HCT116 (cell line): Measurements from ENCODE around the gene CRIM1. TPM values are rescaled to one million over a fixed set of nuclear protein-coding genes. Genes with fewer than 3 reads are reported as not detected.

Source experiments
- ATAC-seq: fragments of 200-7000 bp; cut with Tn5 transposase; 2 replicates; pipeline ENCODE4 v1.9.1; 2020; ENCODE audit warnings: mild to moderate bottlenecking, moderate library complexity
- BruUV-seq: library from RNA; stranded (reverse); fragments of 400-500 nt; replicated peaks from 2 replicates; lab custom pipeline; 2021; lab: Mats Ljungman, UMichigan
- CTCF ChIA-PET: fragments of 300-600 bp; sonication (Branson Sonifier 250); formaldehyde crosslinking; loops from one replicate; lab custom pipeline; 2021; ENCODE audit warnings: antibody characterized with exemption; lab: Charles Lee
- POLR2A ChIA-PET: fragments of 300-600, 350-600 bp; sonication (Branson Sonifier 250); formaldehyde crosslinking; loops from one replicate; lab custom pipeline; 2021; ENCODE audit warnings: antibody characterized with exemption; lab: Charles Lee
- RAD21 ChIA-PET, 2 experiments: fragments of 300-600 bp; sonication (Branson Sonifier 250); formaldehyde crosslinking; loops; one replicate each; lab custom pipeline; 2023; ENCODE audit warnings: low total read pairs in 2 of 2; ENCODE audit not compliant: uncharacterized antibody in 2 of 2, unreplicated experiment in 2 of 2, low non-redundant PET in 1 of 2; lab: Charles Lee
- DNase-seq: peaks from one replicate; pipeline ENCODE4 v3.0.0-alpha.2; 2010; ENCODE audit warnings: low read depth, low spot score
- H2AFZ ChIP-seq: fragments of 200-600 bp; shearing (Covaris generic), sonication (generic); 2 replicates; pipeline ENCODE4 v1.6.1; 2017; ENCODE audit warnings: low read depth, mixed run types, mixed read lengths, antibody characterized with exemption, low read length; ENCODE audit not compliant: poor library complexity, severe bottlenecking
- H3K27ac ChIP-seq: 2 replicates; pipeline ENCODE4 v1.5.1; 2012; ENCODE audit warnings: low read depth, low read length
- H3K27me3 ChIP-seq: fragments of 200-600 bp; sonication (generic); 2 replicates; pipeline ENCODE4 v1.6.1; 2016; ENCODE audit warnings: mixed run types, low read length, mixed read lengths; ENCODE audit not compliant: insufficient read depth
- H3K36me3 ChIP-seq, 2 experiments: fragments of 200-500 bp in 1 of 2; fragments of 200-600 bp in 1 of 2; sonication (Bioruptor generic) in 1 of 2; sonication (generic) in 1 of 2; 2 replicates each; pipeline versions ENCODE4 v1.5.1 to v1.6.1; 2014 to 2016; ENCODE audit warnings: low read length in 2 of 2, inconsistent platforms in 1 of 2, mixed read lengths in 1 of 2, mixed run types in 1 of 2; ENCODE audit not compliant: insufficient read depth in 2 of 2, control insufficient read depth in 1 of 2
- H3K4me1 ChIP-seq, 2 experiments: fragments of 200-600 bp in 1 of 2; sonication (generic) in 1 of 2; 2 replicates each; pipeline versions ENCODE4 v1.5.1 to v1.6.1; 2012 to 2017; ENCODE audit warnings: low read length in 2 of 2, inconsistent platforms in 1 of 2, mild to moderate bottlenecking in 1 of 2, mixed read lengths in 1 of 2, mixed run types in 1 of 2, moderate library complexity in 1 of 2; ENCODE audit not compliant: insufficient read depth in 2 of 2, control insufficient read depth in 1 of 2
- H3K4me2 ChIP-seq: fragments of 200-600 bp; sonication (generic); 2 replicates; pipeline ENCODE4 v1.6.1; 2017; ENCODE audit warnings: mixed run types, low read length, mixed read lengths
- H3K4me3 ChIP-seq, 2 experiments: fragments of 200-600 bp in 1 of 2; sonication (generic) in 1 of 2; replicated peaks in 1 of 2; 2 replicates each; pipeline ENCODE4 v1.5.1; 2011 to 2016; ENCODE audit warnings: low read length in 2 of 2, control low read depth in 1 of 2, low read depth in 1 of 2, mild to moderate bottlenecking in 1 of 2, mixed read lengths in 1 of 2, mixed run types in 1 of 2
- H3K79me2 ChIP-seq: fragments of 200-600 bp; sonication (generic); 2 replicates; pipeline ENCODE4 v1.6.1; 2017; ENCODE audit warnings: mild to moderate bottlenecking, mixed run types, low read length, moderate library complexity, mixed read lengths; ENCODE audit not compliant: insufficient read depth
- H3K9ac ChIP-seq: fragments of 200-600 bp; sonication (generic); 2 replicates; pipeline ENCODE4 v1.6.1; 2016; ENCODE audit warnings: low read length, mixed read lengths
- H3K9me2 ChIP-seq: fragments of 200-600 bp; sonication (generic), shearing (Covaris generic); 2 replicates; pipeline ENCODE4 v1.6.1; 2017; ENCODE audit warnings: mixed run types, mild to moderate bottlenecking, moderate library complexity; ENCODE audit not compliant: insufficient read depth
- H3K9me3 ChIP-seq, 2 experiments: fragments of 200-500 bp in 1 of 2; fragments of 200-600 bp in 1 of 2; sonication (Bioruptor generic) in 1 of 2; sonication (generic) in 1 of 2; 2 replicates each; pipeline ENCODE4 v1.6.1; 2014 to 2017; ENCODE audit warnings: low read length in 2 of 2, mixed read lengths in 2 of 2, inconsistent platforms in 1 of 2, low read depth in 1 of 2, mild to moderate bottlenecking in 1 of 2, mixed run types in 1 of 2, moderate library complexity in 1 of 2; ENCODE audit not compliant: control insufficient read depth in 1 of 2, insufficient read depth in 1 of 2
- H4K20me1 ChIP-seq: fragments of 200-600 bp; sonication (generic), shearing (Covaris generic); 2 replicates; pipeline ENCODE4 v1.6.1; 2017; ENCODE audit warnings: mixed run types, mild to moderate bottlenecking, moderate library complexity; ENCODE audit not compliant: insufficient read depth
- CBX3 ChIP-seq: IDR thresholded peaks from 2 replicates; pipeline ENCODE4 v1.6.1; 2012; ENCODE audit warnings: low read depth
- CEBPB ChIP-seq: IDR thresholded peaks from 2 replicates; pipeline ENCODE4 v1.6.1; 2012; ENCODE audit warnings: low read depth
- EGR1 ChIP-seq: IDR thresholded peaks from 2 replicates; pipeline ENCODE4 v1.6.1; 2012; ENCODE audit warnings: low read depth
- ELF1 ChIP-seq: IDR thresholded peaks from 2 replicates; pipeline ENCODE4 v1.6.1; 2012; ENCODE audit warnings: low read depth, borderline replicate concordance
- EZH2phosphoT487 ChIP-seq: fragments of 200-600 bp; IDR thresholded peaks from 2 replicates; pipeline ENCODE4 v1.6.1; 2018; ENCODE audit warnings: antibody characterized with exemption, borderline replicate concordance
- JUND ChIP-seq: IDR thresholded peaks from 2 replicates; pipeline ENCODE4 v1.6.1; 2012
- POLR2A ChIP-seq: IDR thresholded peaks from 2 replicates; pipeline ENCODE4 v1.7.0; 2011; ENCODE audit warnings: borderline replicate concordance; ENCODE audit not compliant: insufficient read depth, insufficient read length; ENCODE audit errors: extremely low read depth
- POLR2AphosphoS5 ChIP-seq: IDR thresholded peaks from 2 replicates; pipeline ENCODE4 v1.6.1; 2011; ENCODE audit warnings: mild to moderate bottlenecking, low read depth, low read length, moderate library complexity
- RAD21 ChIP-seq: IDR thresholded peaks from 2 replicates; pipeline ENCODE4 v1.6.1; 2012; ENCODE audit warnings: low read depth, mild to moderate bottlenecking
- REST ChIP-seq: IDR thresholded peaks from 2 replicates; pipeline ENCODE4 v1.6.1; 2012; ENCODE audit warnings: low read depth
- SP1 ChIP-seq: IDR thresholded peaks from 2 replicates; pipeline ENCODE4 v1.6.1; 2012; ENCODE audit warnings: low read depth
- SRF ChIP-seq: IDR thresholded peaks from 2 replicates; pipeline ENCODE4 v1.6.1; 2012; ENCODE audit warnings: low read depth
- TCF7L2 ChIP-seq: IDR thresholded peaks from 2 replicates; pipeline ENCODE4 v1.7.0; 2011; ENCODE audit warnings: borderline replicate concordance, inconsistent platforms; ENCODE audit not compliant: insufficient read depth, insufficient read length; ENCODE audit errors: extremely low read depth
- ZBTB33 ChIP-seq: IDR thresholded peaks from 2 replicates; pipeline ENCODE4 v1.6.1; 2011; ENCODE audit warnings: mild to moderate bottlenecking, low read length, moderate library complexity; ENCODE audit not compliant: insufficient replicate concordance; ENCODE audit errors: extremely low read depth
- ZFX ChIP-seq: fragments of 450-650 bp; IDR thresholded peaks from 2 replicates; pipeline ENCODE4 v1.6.1; 2017
- ZNF274 ChIP-seq: fragments of 200-500 bp; sonication (Bioruptor generic); IDR thresholded peaks from 2 replicates; pipeline ENCODE4 v1.6.1; 2014; ENCODE audit warnings: mild to moderate bottlenecking, low read depth, low read length, inconsistent platforms
- intact Hi-C: fragments of 100-400 bp; cut with micrococcal nuclease; formaldehyde crosslinking; loops from 2 replicates; pipeline ENCODE4 v1.10.0; 2022
- total RNA-seq: library from RNA; stranded (reverse); gene quantifications from one replicate; pipeline ENCODE4 v1.2.1, GENCODE V29; 2021; ENCODE audit not compliant: unreplicated experiment
- TF ChIP-seq, protein P1 (sequence below): IDR thresholded peaks from 2 replicates; pipeline ENCODE4 v1.6.1; 2012
- TF ChIP-seq, protein P2 (sequence below): IDR thresholded peaks from 2 replicates; pipeline ENCODE4 v1.6.1; 2012
- TF ChIP-seq, protein P3 (sequence below), 3 experiments: fragments of 200-600 bp in 1 of 3; sonication (generic) in 1 of 3; IDR thresholded peaks in 2 of 3; conservative IDR thresholded peaks in 1 of 3; 2 replicates each; pipeline ENCODE4 v1.5.1; 2012 to 2017; ENCODE audit warnings: low read depth in 2 of 3, low read length in 2 of 3, antibody characterized with exemption in 1 of 3, borderline replicate concordance in 1 of 3, control low read depth in 1 of 3, mild to moderate bottlenecking in 1 of 3, mixed read lengths in 1 of 3, mixed run types in 1 of 3, moderate library complexity in 1 of 3; ENCODE audit not compliant: insufficient read depth in 1 of 3

The CRIM1 gene
- total RNA-seq, 1 experiment from 2014 or later, result 27.2 TPM

DNA sequence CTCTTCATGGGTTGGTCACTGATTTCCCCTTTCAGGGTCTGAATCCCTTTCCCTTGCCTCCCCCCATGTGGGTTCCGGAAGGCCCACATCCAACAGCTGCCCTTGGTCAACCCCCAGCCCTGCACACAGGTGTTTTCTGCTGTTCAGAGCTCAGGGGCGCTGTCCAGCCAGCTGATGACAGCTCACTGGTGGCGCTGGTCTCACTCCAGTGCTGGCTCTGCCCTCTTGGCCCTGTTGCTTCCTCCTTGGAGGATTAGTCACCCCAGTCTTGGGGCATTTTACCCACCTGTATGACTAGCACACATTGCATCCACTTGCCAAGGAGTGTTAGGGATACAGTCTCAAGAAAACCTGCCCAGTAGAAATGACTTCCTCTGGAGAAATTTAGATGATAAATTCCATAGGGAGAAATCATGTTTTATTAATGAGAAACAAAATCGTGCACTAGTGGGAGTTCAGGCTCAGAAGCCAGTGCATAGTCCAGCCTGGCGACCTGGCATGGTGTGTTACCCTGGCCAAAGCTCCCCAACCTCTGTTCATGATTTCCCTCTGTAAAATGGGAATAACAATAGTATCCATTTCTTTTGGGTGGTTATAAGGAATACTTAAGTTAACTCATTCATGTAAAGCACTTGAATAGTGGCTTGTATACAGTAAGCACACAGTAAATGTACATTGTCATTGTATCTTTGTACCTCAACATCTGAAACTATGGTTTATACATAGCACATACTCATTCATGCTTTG, 21.6 kb downstream of the CRIM1 start:
- Histone ChIP-seq H3K36me3 (no peaks in the 10 kb centered on the region), H2AFZ (no peak overlapping the region), H3K4me3 (no peak overlapping the region), H4K20me1 (no peaks in the 10 kb centered on the region), H3K9me3 (no peaks in the 10 kb centered on the region), H3K4me1 (peaks cover 61 to 80% of the 10 kb centered on the region in 2 experiments), H3K27me3 (no peaks in the 10 kb centered on the region), H3K9me2 (no peaks in the 10 kb centered on the region), H3K27ac (no peak overlapping the region), H3K4me2 (peak overlapping the region; percentile 59), H3K9ac (peak overlapping the region; percentile 1), H3K79me2 (peaks cover 64% of the 10 kb centered on the region)
- RAD21 ChIA-PET, result no interaction called here
- CTCF ChIA-PET, result interaction anchor here (1.1 to 2.0 kb wide), 4 partner anchors 10 to 393 kb away, joined by 3 to 10 read pairs (median 6); no protein-coding TSS in a partner anchor
- BruUV-seq, result no TSS peak
- ATAC-seq (peak; percentile 80), DNase-seq (no peak)
- POLR2A ChIA-PET, result interaction anchor here (1.0 kb wide), 1 partner anchor 20 kb away, joined by 3 read pairs; no protein-coding TSS in a partner anchor
- intact Hi-C loops, result no loop called here
- TF ChIP-seq EGR1 (no peak), EZH2phosphoT487 (no peak), JUND (peak; percentile 64), ELF1 (no peak), CEBPB (no peak), POLR2AphosphoS5 (no peak), ZNF274 (no peak), RAD21 (peak; percentile 39; the same call in 1 of the 2 replicates), ZBTB33 (no peak), SRF (no peak), CBX3 (peak; percentile 78), POLR2A (no peak), SP1 (no peak), TCF7L2 (no peak), ZFX (no peak), REST (peak; percentile 74)
- TF ChIP-seq, protein P1, sequence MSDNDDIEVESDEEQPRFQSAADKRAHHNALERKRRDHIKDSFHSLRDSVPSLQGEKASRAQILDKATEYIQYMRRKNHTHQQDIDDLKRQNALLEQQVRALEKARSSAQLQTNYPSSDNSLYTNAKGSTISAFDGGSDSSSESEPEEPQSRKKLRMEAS, result peak; percentile 38; the same call in 1 of the 2 replicates
- TF ChIP-seq, protein P2, sequence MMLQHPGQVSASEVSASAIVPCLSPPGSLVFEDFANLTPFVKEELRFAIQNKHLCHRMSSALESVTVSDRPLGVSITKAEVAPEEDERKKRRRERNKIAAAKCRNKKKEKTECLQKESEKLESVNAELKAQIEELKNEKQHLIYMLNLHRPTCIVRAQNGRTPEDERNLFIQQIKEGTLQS, result no peak
- TF ChIP-seq, protein P3, sequence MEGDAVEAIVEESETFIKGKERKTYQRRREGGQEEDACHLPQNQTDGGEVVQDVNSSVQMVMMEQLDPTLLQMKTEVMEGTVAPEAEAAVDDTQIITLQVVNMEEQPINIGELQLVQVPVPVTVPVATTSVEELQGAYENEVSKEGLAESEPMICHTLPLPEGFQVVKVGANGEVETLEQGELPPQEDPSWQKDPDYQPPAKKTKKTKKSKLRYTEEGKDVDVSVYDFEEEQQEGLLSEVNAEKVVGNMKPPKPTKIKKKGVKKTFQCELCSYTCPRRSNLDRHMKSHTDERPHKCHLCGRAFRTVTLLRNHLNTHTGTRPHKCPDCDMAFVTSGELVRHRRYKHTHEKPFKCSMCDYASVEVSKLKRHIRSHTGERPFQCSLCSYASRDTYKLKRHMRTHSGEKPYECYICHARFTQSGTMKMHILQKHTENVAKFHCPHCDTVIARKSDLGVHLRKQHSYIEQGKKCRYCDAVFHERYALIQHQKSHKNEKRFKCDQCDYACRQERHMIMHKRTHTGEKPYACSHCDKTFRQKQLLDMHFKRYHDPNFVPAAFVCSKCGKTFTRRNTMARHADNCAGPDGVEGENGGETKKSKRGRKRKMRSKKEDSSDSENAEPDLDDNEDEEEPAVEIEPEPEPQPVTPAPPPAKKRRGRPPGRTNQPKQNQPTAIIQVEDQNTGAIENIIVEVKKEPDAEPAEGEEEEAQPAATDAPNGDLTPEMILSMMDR (IDR thresholded peaks at IDR 0.05 in 2 of 3, conservative IDR thresholded peaks at IDR 0.05 in 1 of 3; ENCODE audit: borderline replicate concordance in 1 of 3, insufficient read depth in 1 of 3, low read depth in 2 of 3, low read length in 2 of 3), result peak in 2 of 3 experiments; percentile 13 to 20; a peak in 1 of 6 replicates
